Astrocyte (in vitro differentiated cells and primary cell): ENCODE results near the gene SELENOP.

Experiments used
- CTCF ChIP-seq: IDR thresholded peaks from 2 replicates; pipeline ENCODE4 v1.5.1; 2011; ENCODE audit warnings: low read depth, mild to moderate bottlenecking, inconsistent platforms, low read length, moderate library complexity; ENCODE audit not compliant: insufficient read depth
- EZH2 ChIP-seq: IDR thresholded peaks from 2 replicates; pipeline ENCODE4 v1.6.1; 2012; ENCODE audit warnings: mild to moderate bottlenecking, low read length, inconsistent platforms; ENCODE audit not compliant: insufficient read depth

GRCh38 chr5:42781584-42781983, 30.1 kb downstream of the SELENOP start:
- no peak for TF ChIP-seq CTCF
- no peak for TF ChIP-seq EZH2
